GM12878 (cell line): Measurements from ENCODE around the gene STX16. TPM values are rescaled to one million over a fixed set of nuclear protein-coding genes. Genes with fewer than 3 reads are reported as not detected.

Source experiments
- ATAC-seq: fragments of 200-7000 bp; cut with Tn5 transposase; 3 replicates; pipeline ENCODE4 v1.9.1; 2020; ENCODE audit warnings: mild to moderate bottlenecking, moderate library complexity
- BruUV-seq: library from RNA; stranded (reverse); fragments of 400-500 nt; replicated peaks from 2 replicates; lab custom pipeline; 2021; lab: Mats Ljungman, UMichigan
- CTCF ChIA-PET: fragments of 300-600 bp; sonication (Branson Sonifier 250); formaldehyde crosslinking; extraction: SDS; loops from one replicate; lab custom pipeline; 2021; ENCODE audit warnings: inconsistent platforms; lab: Yijun Ruan, JAX
- POLR2A ChIA-PET: fragments of 350-600 bp; formaldehyde crosslinking; extraction: SDS; loops from one replicate; lab custom pipeline; 2021; ENCODE audit warnings: inconsistent platforms; lab: Charles Lee
- RAD21 ChIA-PET: fragments of 300-600 bp; sonication (Branson Sonifier 250); formaldehyde crosslinking; loops from one replicate; lab custom pipeline; 2023; ENCODE audit warnings: antibody characterized with exemption; ENCODE audit not compliant: unreplicated experiment; lab: Charles Lee
- SMC1A ChIA-PET: fragments of 300-600 bp; sonication (Branson Sonifier 250); formaldehyde crosslinking; loops from one replicate; lab custom pipeline; 2023; ENCODE audit not compliant: unreplicated experiment, uncharacterized antibody; lab: Charles Lee
- DNase-seq: peaks from one replicate; pipeline ENCODE4 v3.0.0-alpha.2; 2011; ENCODE audit warnings: low read depth, low spot score
- FAIRE-seq: peaks from 3 replicates; lab custom pipeline; 2011; peaks lifted over from hg19 to GRCh38; lab: Jason Lieb, UNC
- H2AFZ ChIP-seq: 2 replicates; pipeline ENCODE4 v1.6.0; 2011; ENCODE audit warnings: low read depth, low read length, control low read depth; ENCODE audit not compliant: control insufficient read depth
- H3K27ac ChIP-seq: 2 replicates; pipeline ENCODE4 v1.5.1; 2011; ENCODE audit warnings: control low read depth; ENCODE audit not compliant: control insufficient read depth, insufficient read depth
- H3K27me3 ChIP-seq, 2 experiments: replicated peaks in 1 of 2; 2 replicates each; pipeline versions ENCODE4 v1.6.0 to v1.6.1; 2011; ENCODE audit warnings: low read length in 1 of 2; ENCODE audit not compliant: control insufficient read depth in 2 of 2, insufficient read depth in 2 of 2
- H3K36me3 ChIP-seq, 2 experiments: 2 replicates each; pipeline ENCODE4 v1.5.1; 2011; ENCODE audit warnings: low read length in 1 of 2; ENCODE audit not compliant: control insufficient read depth in 2 of 2, insufficient read depth in 2 of 2
- H3K4me1 ChIP-seq: 2 replicates; pipeline ENCODE4 v1.6.1; 2011; ENCODE audit warnings: mild to moderate bottlenecking, low read length, moderate library complexity, mixed read lengths; ENCODE audit not compliant: control insufficient read depth, insufficient read depth
- H3K4me2 ChIP-seq: 2 replicates; pipeline ENCODE4 v1.6.0; 2011; ENCODE audit warnings: control low read depth; ENCODE audit not compliant: control insufficient read depth, insufficient read depth
- H3K4me3 ChIP-seq: fragments of 200-600 bp; sonication (generic); 2 replicates; pipeline ENCODE4 v1.5.1; 2016
- H3K79me2 ChIP-seq: 2 replicates; pipeline ENCODE4 v1.6.0; 2011; ENCODE audit warnings: low read length; ENCODE audit not compliant: control insufficient read depth, insufficient read depth
- H3K9ac ChIP-seq: 2 replicates; pipeline ENCODE4 v1.8.0; 2011; ENCODE audit warnings: low read length, control low read depth, mixed read lengths; ENCODE audit not compliant: control insufficient read depth, insufficient read depth
- H3K9me3 ChIP-seq: replicated peaks from 3 replicates; pipeline ENCODE4 v1.5.1; 2011; ENCODE audit warnings: mild to moderate bottlenecking, low read length; ENCODE audit not compliant: control insufficient read depth, insufficient read depth
- H4K20me1 ChIP-seq: 2 replicates; pipeline ENCODE4 v1.6.0; 2011; ENCODE audit not compliant: control insufficient read depth, insufficient read depth
- CHD4 ChIP-seq: fragments of 200-600 bp; sonication (generic); IDR thresholded peaks from 2 replicates; pipeline ENCODE4 v1.6.1; 2016; ENCODE audit warnings: mild to moderate bottlenecking
- CUX1 ChIP-seq: IDR thresholded peaks from 2 replicates; pipeline ENCODE4 v1.6.1; 2012; ENCODE audit warnings: improper control_type of control experiment, low read depth, low read length; ENCODE audit not compliant: insufficient replicate concordance
- FOS ChIP-seq: IDR thresholded peaks from 3 replicates; pipeline ENCODE4 v1.6.1; 2011; ENCODE audit warnings: borderline replicate concordance; ENCODE audit not compliant: insufficient read length; ENCODE audit errors: extremely low read depth
- JUNB ChIP-seq: IDR thresholded peaks from 2 replicates; pipeline ENCODE4 v1.6.1; 2016; ENCODE audit warnings: antibody characterized with exemption, mild to moderate bottlenecking
- NR2F1 ChIP-seq: fragments of 450-650 bp; conservative IDR thresholded peaks from 2 replicates; pipeline ENCODE4 v1.6.1; 2017; ENCODE audit warnings: mild to moderate bottlenecking
- SMAD5 ChIP-seq: IDR thresholded peaks from 2 replicates; pipeline ENCODE4 v1.6.1; 2016; ENCODE audit warnings: antibody characterized with exemption, low read depth
- SMC3 ChIP-seq: IDR thresholded peaks from 2 replicates; pipeline ENCODE4 v1.6.1; 2011; ENCODE audit warnings: low read length, improper control_type of control experiment, borderline replicate concordance
- TAF1 ChIP-seq: IDR thresholded peaks from 2 replicates; pipeline ENCODE4 v1.6.1; 2011; ENCODE audit warnings: mild to moderate bottlenecking, low read depth, low read length, borderline replicate concordance
- TBL1XR1 ChIP-seq: IDR thresholded peaks from 2 replicates; pipeline ENCODE4 v1.6.1; 2012; ENCODE audit warnings: low read depth, low read length, improper control_type of control experiment
- TCF3 ChIP-seq: IDR thresholded peaks from 2 replicates; pipeline ENCODE4 v1.6.1; 2012; ENCODE audit warnings: low read depth, mild to moderate bottlenecking, low read length, borderline replicate concordance; ENCODE audit not compliant: insufficient read depth
- ZBTB33 ChIP-seq: fragments of 450-650 bp; IDR thresholded peaks from 2 replicates; pipeline ENCODE4 v1.6.1; 2017; ENCODE audit warnings: mild to moderate bottlenecking
- ZNF687 ChIP-seq: fragments of 450-650 bp; IDR thresholded peaks from 2 replicates; pipeline ENCODE4 v1.6.1; 2017; ENCODE audit warnings: mild to moderate bottlenecking, moderate library complexity
- WGBS: methylation state at CpG from one replicate; pipeline ENCODE4 v1.1.6; 2016; ENCODE audit warnings: low lambda C conversion rate; ENCODE audit not compliant: insufficient replicate concordance, insufficient coverage; ENCODE audit errors: missing lambda C conversion rate; 5-methylcytosine and 5-hydroxymethylcytosine counted together
- in situ Hi-C: fragments of 300-500 bp; cut with MboI; formaldehyde crosslinking; loops from 9 replicates; pipeline ENCODE4 v1.14.3; 2018; ENCODE audit warnings: mixed read lengths
- intact Hi-C: fragments of 100-400 bp; cut with micrococcal nuclease; formaldehyde crosslinking; loops from one replicate; pipeline ENCODE4 v1.14.2; 2022; ENCODE audit not compliant: unreplicated experiment
- polyA plus RNA-seq, 11 experiments: library from polyadenylated mRNA; depleted of rRNA in 4 of 11; unstranded in 6 of 11; stranded (reverse) in 5 of 11; fragments of >200 nt; fragmentation: Nextera tagmentation in 4 of 11; fragmentation: Illumina TruSeq in 1 of 11; extraction: Ambion mirVana in 4 of 11; extraction: Trizol in 1 of 11; gene quantifications; 1 replicate in 1 of 11; 2 replicates in 10 of 11; pipeline versions ENCODE4 v1.2.1 to v1.2.3, GENCODE V29; 2011 to 2016; ENCODE audit warnings: inconsistent platforms in 2 of 11, missing spikeins in 2 of 11, low read depth in 1 of 11
- total RNA-seq, 4 experiments: library from RNA; depleted of rRNA in 3 of 4; stranded (reverse); fragments of >200 nt in 3 of 4; fragmentation: Illumina TruSeq in 1 of 4; extraction: Trizol in 1 of 4; gene quantifications; 2 replicates each; pipeline versions ENCODE4 v1.2.1 to v1.2.3, GENCODE V29; 2013 to 2021

STX16 gene
- total and polyA plus RNA-seq, 10 of the 15 experiments (the other 5 are each of a cell fraction or from before 2014, with no cell fraction given), result 6.3 to 68.4 (median 35.8) TPM

GRCh38 chr20:58614366-58614765, 36.7 kb upstream of the STX16 start:
- H3K36me3 ChIP-seq, result no peaks in the 10 kb centered on the region
- WGBS, result 54% methylated on average over 14 of the region's 14 CpGs
- in situ Hi-C loops (no loop called here), intact Hi-C loops (no loop called here)
- no peak overlapping the region for H3K9ac ChIP-seq
- DNase-seq (no peak), ATAC-seq (no peak), FAIRE-seq (no peak)
- H2AFZ ChIP-seq, result no peak overlapping the region
- SMC1A ChIA-PET, result no interaction called here
- no peak overlapping the region for H3K4me3 ChIP-seq
- no peaks in the 10 kb centered on the region for H3K79me2 ChIP-seq
- H3K4me1 ChIP-seq, result no peaks in the 10 kb centered on the region
- no peaks in the 10 kb centered on the region for H3K9me3 ChIP-seq
- CTCF ChIA-PET, result no interaction called here
- no peaks in the 10 kb centered on the region; a peak in 3 of 4 replicates for H3K27me3 ChIP-seq
- POLR2A ChIA-PET, result no interaction called here
- RAD21 ChIA-PET, result no interaction called here
- H4K20me1 ChIP-seq, result no peaks in the 10 kb centered on the region
- no peak overlapping the region for H3K27ac ChIP-seq
- BruUV-seq, result no TSS peak
- no peak overlapping the region for H3K4me2 ChIP-seq
- TF ChIP-seq CUX1, result no peak
- TF ChIP-seq ZNF687, result no peak
- TF ChIP-seq JUNB, result no peak
- no peak for TF ChIP-seq ZBTB33
- TF ChIP-seq TCF3, result no peak
- TF ChIP-seq TBL1XR1, result no peak
- TF ChIP-seq SMAD5, result no peak
- no peak for TF ChIP-seq SMC3
- no peak for TF ChIP-seq NR2F1
- TF ChIP-seq TAF1, result no peak
- TF ChIP-seq FOS, result no peak
- TF ChIP-seq CHD4, result no peak
